Activated T-cell treated with anti-CD3 and anti-CD28 coated beads, Interleukin-2, amount 50 U/mL, for 4 hours (primary cell): ENCODE measurements around the gene PRKD1. TPM values are rescaled to one million over a fixed set of nuclear protein-coding genes. Genes with fewer than 3 reads are reported as not detected.
A peak's percentile ranks its signal among the peaks of the same experiment; 100 is the strongest.

Source experiments
- ATAC-seq, 2 donors: fragments of 200-7000 bp; cut with Tn5 transposase; one replicate each; pipeline ENCODE4 v1.10.0; 2021
- DNase-seq: peaks from one replicate; pipeline ENCODE4 v3.0.0-alpha.2; 2020
- H3K27me3 Mint-ChIP-seq: one replicate; pipeline ENCODE4 v1.8.0; 2021; ENCODE audit warnings: low read depth, mixed read lengths
- H3K36me3 Mint-ChIP-seq: one replicate; pipeline ENCODE4 v1.8.0; 2022; ENCODE audit warnings: mixed read lengths; ENCODE audit not compliant: insufficient read depth
- H3K4me1 Mint-ChIP-seq: one replicate; pipeline ENCODE4 v1.8.0; 2021; ENCODE audit warnings: low read depth, mixed read lengths
- H3K4me3 Mint-ChIP-seq: one replicate; pipeline ENCODE4 v1.8.0; 2021; ENCODE audit warnings: mild to moderate bottlenecking, moderate library complexity, mixed read lengths
- H3K9me3 Mint-ChIP-seq: one replicate; pipeline ENCODE4 v1.8.0; 2021; ENCODE audit warnings: mixed read lengths
- total RNA-seq, 3 donors: library from RNA; stranded (reverse); gene quantifications; one replicate each; pipeline ENCODE4 v1.2.1, GENCODE V29; 2021

Gene PRKD1
- under 1 TPM in 1 of 3 donors, not detected in 2; 0.11 TPM for total RNA-seq

GRCh38 chr14:29927376-29928116, at the start of gene PRKD1:
TSS of gene PRKD1 (minus strand) at chr14:29927847.
- Mint-ChIP-seq H3K4me3 (peak within 1 kb of the TSS; percentile 69), H3K36me3 (no peaks in the 10 kb centered on the region), H3K9me3 (no peaks in the 10 kb centered on the region), H3K4me1 (peaks cover 4% of the 10 kb centered on the region), H3K27me3 (peaks cover 43% of the 10 kb centered on the region)
- ATAC-seq (peak; percentile 41 to 46), DNase-seq (no peak)

GRCh38 chr14:29971101-29971500, 43.5 kb upstream of the PRKD1 start:
- DNase-seq, result no peak
- H3K36me3 Mint-ChIP-seq, result no peaks in the 10 kb centered on the region
- peaks cover 11% of the 10 kb centered on the region for H3K9me3 Mint-ChIP-seq
- no peak for ATAC-seq
- H3K27me3 Mint-ChIP-seq, result no peaks in the 10 kb centered on the region
- no peak overlapping the region for H3K4me3 Mint-ChIP-seq
- no peaks in the 10 kb centered on the region for H3K4me1 Mint-ChIP-seq

DNA sequence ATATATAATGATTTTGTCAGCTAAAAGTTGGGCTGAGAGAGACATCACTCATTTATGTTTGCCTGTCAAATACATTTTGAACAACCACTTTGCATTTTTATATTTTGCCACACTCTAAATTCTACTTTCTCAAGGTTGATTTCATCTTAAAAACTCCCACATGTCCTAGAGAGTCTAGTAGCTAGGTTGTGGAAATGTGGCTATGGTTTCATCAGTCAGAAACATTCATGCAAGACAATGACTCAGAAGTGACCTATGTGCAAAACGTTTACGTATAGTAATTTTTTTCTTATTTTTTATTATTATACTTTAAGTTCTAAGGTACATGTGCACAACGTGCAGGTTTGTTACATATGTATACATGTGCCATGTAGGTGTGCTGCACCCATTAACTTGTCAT, 27.4 kb upstream of the PRKD1 start:
- Mint-ChIP-seq H3K36me3 (no peaks in the 10 kb centered on the region), H3K4me3 (no peak overlapping the region), H3K27me3 (no peaks in the 10 kb centered on the region), H3K4me1 (no peaks in the 10 kb centered on the region), H3K9me3 (peaks cover 10% of the 10 kb centered on the region)
- DNase-seq, result no peak
- no peak for ATAC-seq

DNA sequence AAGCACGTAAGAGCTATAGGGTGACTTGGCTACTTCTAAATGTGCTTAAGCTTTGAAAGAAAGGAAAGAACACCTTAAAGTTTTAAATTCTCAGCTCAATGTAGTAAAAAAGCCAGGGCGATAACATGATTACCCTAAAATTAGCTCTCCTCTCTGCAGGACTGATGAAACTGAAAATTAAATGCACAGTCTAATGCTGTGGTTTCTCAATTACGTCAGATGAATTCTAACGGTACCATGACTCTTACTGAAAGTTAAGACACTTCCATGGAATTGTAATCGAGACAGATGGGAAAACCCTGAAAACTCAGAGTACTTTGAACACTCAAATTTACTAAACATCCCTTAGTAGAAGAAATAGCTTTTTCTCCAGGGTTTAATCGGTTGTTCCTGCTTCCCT, 25.9 kb upstream of the PRKD1 start:
- no peaks in the 10 kb centered on the region for H3K4me1 Mint-ChIP-seq
- peaks cover 10% of the 10 kb centered on the region for H3K9me3 Mint-ChIP-seq
- no peak overlapping the region for H3K4me3 Mint-ChIP-seq
- no peaks in the 10 kb centered on the region for H3K27me3 Mint-ChIP-seq
- H3K36me3 Mint-ChIP-seq, result no peaks in the 10 kb centered on the region
- ATAC-seq (no peak), DNase-seq (no peak)

DNA sequence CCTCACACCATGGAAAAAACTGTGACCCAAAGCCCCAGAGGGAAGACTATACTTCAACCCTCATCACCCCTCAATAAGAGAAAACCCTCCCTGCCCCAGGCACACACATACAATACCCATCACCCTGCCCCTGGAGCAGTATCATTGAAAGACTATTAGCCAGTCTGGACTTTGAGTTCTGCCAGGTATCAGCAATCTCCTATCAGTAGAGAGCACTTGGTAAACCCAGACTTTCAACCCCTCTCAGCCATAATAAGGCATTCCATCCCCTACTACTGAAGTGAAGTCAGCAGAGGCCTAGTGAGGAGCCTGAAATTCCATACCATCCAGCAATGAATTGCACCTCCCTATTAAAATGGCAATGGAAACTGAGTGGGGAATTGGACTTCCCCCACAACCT, 16.4 kb upstream of the PRKD1 start:
- H3K27me3 Mint-ChIP-seq, result no peaks in the 10 kb centered on the region
- DNase-seq (no peak), ATAC-seq (no peak)
- peaks cover 28% of the 10 kb centered on the region for H3K9me3 Mint-ChIP-seq
- no peaks in the 10 kb centered on the region for H3K4me1 Mint-ChIP-seq
- no peaks in the 10 kb centered on the region for H3K36me3 Mint-ChIP-seq
- no peak overlapping the region for H3K4me3 Mint-ChIP-seq

GRCh38 chr14:29941401-29941800, 13.8 kb upstream of the PRKD1 start:
- no peak for ATAC-seq
- Mint-ChIP-seq H3K4me3 (no peak overlapping the region), H3K36me3 (no peaks in the 10 kb centered on the region), H3K27me3 (no peaks in the 10 kb centered on the region), H3K9me3 (peaks cover 24% of the 10 kb centered on the region), H3K4me1 (no peaks in the 10 kb centered on the region)
- DNase-seq, result no peak

- Mint-ChIP-seq H3K4me1 (no peaks in the 10 kb centered on the region), H3K36me3 (no peaks in the 10 kb centered on the region), H3K4me3 (no peak overlapping the region), H3K27me3 (no peaks in the 10 kb centered on the region), H3K9me3 (peaks cover 21% of the 10 kb centered on the region)
- no peak for DNase-seq
- ATAC-seq, result no peak
Observed at GRCh38 chr14:29940482-29940881, 12.8 kb upstream of the PRKD1 start.

- no peaks in the 10 kb centered on the region for H3K4me1 Mint-ChIP-seq
- no peak overlapping the region for H3K4me3 Mint-ChIP-seq
- no peak for DNase-seq
- ATAC-seq, result no peak
- H3K27me3 Mint-ChIP-seq, result no peaks in the 10 kb centered on the region
- no peaks in the 10 kb centered on the region for H3K36me3 Mint-ChIP-seq
- peaks cover 10% of the 10 kb centered on the region for H3K9me3 Mint-ChIP-seq
Observed at GRCh38 chr14:29937116-29937515, 9.5 kb upstream of the PRKD1 start.

DNA sequence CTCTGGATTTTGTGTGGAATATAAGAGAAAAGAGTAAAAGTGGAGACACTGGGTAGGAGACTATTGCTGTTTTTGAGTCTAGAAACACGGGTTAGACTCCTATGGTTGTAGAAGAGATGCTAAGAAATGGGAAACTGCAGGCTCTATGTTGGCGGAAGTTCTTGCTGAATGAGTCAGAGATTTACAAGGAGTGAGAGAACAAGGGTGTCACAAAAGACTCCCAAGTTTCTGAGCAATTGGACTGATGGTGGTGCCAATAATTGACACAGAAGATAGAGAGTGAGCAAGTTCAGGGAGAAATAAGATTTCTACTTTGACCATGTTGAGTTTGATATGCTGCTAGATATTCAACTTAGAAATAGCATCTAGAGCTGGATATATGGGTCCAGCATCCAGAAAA, 2.6 kb upstream of the PRKD1 start:
- H3K9me3 Mint-ChIP-seq, result peaks cover 3% of the 10 kb centered on the region
- H3K4me1 Mint-ChIP-seq, result peaks cover 4% of the 10 kb centered on the region
- no peak overlapping the region for H3K4me3 Mint-ChIP-seq
- H3K36me3 Mint-ChIP-seq, result no peaks in the 10 kb centered on the region
- DNase-seq (no peak), ATAC-seq (no peak)
- H3K27me3 Mint-ChIP-seq, result peaks cover 33% of the 10 kb centered on the region

GRCh38 chr14:29928117-29928640, 532 bp upstream of the PRKD1 start:
- DNase-seq (no peak), ATAC-seq (no peak)
- Mint-ChIP-seq H3K4me1 (peaks cover 4% of the 10 kb centered on the region), H3K4me3 (no peak overlapping the region), H3K27me3 (peaks cover 43% of the 10 kb centered on the region), H3K36me3 (no peaks in the 10 kb centered on the region), H3K9me3 (no peaks in the 10 kb centered on the region)

DNA sequence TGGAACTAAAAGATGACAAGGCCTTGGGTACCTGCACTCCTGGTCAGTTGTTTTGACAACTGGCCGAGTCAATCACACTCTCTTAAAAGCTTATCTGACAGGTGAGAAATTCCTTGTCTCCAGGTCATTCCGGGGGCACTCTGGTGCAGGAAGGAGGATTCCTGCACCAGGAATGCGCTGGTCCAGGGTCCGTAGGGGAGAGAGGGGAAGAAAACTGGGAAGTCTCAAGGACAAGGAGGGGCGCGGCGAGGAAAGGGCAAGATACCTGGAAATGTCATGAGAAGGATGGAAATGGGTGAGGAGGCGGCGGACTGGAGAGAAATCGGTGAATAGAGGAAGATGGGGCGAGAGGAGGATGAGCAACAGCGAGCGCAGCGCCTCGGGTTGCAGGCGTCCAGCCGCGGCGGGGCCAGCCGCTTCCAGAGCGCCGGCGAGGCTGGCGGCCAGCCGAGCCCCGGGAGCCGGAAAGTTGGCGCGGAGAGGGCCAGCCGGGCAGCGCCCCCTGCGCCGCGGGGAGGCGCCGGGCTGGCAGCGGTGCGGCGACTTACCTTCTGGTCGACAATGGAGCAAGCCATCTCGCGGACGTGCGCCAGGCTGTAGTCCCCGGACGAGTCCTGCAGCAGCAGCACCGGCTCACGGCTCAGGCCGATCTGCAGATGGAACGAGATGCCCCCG, 809 bp downstream of the PRKD1 start:
- DNase-seq, result no peak
- H3K36me3 Mint-ChIP-seq, result no peaks in the 10 kb centered on the region
- no peaks in the 10 kb centered on the region for H3K9me3 Mint-ChIP-seq
- peaks cover 43% of the 10 kb centered on the region for H3K27me3 Mint-ChIP-seq
- peak overlapping the region; percentile 69 for H3K4me3 Mint-ChIP-seq
- peak in 1 of 2 donors; percentile 25 for ATAC-seq
- peaks cover 4% of the 10 kb centered on the region for H3K4me1 Mint-ChIP-seq

- peaks cover 43% of the 10 kb centered on the region for H3K27me3 Mint-ChIP-seq
- H3K4me3 Mint-ChIP-seq, result no peak overlapping the region
- H3K36me3 Mint-ChIP-seq, result no peaks in the 10 kb centered on the region
- H3K9me3 Mint-ChIP-seq, result no peaks in the 10 kb centered on the region
- ATAC-seq, result no peak
- DNase-seq, result no peak
- H3K4me1 Mint-ChIP-seq, result peaks cover 4% of the 10 kb centered on the region
Observed at GRCh38 chr14:29926228-29926627, 1.4 kb downstream of the PRKD1 start.

DNA sequence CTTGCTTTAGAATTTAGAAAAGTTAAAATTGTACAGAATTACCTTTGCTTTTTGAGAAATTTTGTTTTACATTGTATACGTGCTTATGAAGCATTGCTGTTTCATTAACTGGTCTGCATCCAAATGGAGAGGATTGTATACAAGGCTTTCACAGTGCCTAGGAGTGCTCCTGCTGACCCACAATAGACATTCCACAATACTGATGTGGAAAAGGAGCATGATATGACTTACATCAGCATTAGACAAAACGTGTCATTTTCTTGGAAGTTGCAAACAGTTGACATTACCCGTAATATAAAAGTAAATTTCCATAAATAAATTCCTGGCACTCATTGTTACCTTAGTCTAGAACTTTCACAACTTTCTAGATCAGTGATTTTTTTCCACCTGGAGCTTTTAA, 1.9 kb downstream of the PRKD1 start:
- Mint-ChIP-seq H3K4me1 (peaks cover 4% of the 10 kb centered on the region), H3K9me3 (no peaks in the 10 kb centered on the region), H3K27me3 (peaks cover 43% of the 10 kb centered on the region), H3K4me3 (no peak overlapping the region), H3K36me3 (no peaks in the 10 kb centered on the region)
- DNase-seq (no peak), ATAC-seq (no peak)

GRCh38 chr14:29925101-29925722, 2.4 kb downstream of the PRKD1 start:
- ATAC-seq, result no peak

More at GRCh38 chr14:29925101-29925722, 2.4 kb downstream of the PRKD1 start:
- H3K27me3 Mint-ChIP-seq, result peaks cover 40% of the 10 kb centered on the region
- H3K4me3 Mint-ChIP-seq, result no peak overlapping the region
- no peaks in the 10 kb centered on the region for H3K36me3 Mint-ChIP-seq
- no peak for DNase-seq
- H3K4me1 Mint-ChIP-seq, result peaks cover 4% of the 10 kb centered on the region
- no peaks in the 10 kb centered on the region for H3K9me3 Mint-ChIP-seq
